ENCODE results near the gene MYL7. TPM values are rescaled to one million over a fixed set of nuclear protein-coding genes. Genes with fewer than 3 reads are reported as not detected.
A peak's percentile ranks its signal among the peaks of the same experiment; 100 is the strongest.

Gene MYL7
- total RNA-seq, 1 donor from 2014 or later = 2.0 TPM

- DNase-seq = no peak
Measured at GRCh38 chr7:44150466-44150832, 9.3 kb upstream of the MYL7 start.

DNA sequence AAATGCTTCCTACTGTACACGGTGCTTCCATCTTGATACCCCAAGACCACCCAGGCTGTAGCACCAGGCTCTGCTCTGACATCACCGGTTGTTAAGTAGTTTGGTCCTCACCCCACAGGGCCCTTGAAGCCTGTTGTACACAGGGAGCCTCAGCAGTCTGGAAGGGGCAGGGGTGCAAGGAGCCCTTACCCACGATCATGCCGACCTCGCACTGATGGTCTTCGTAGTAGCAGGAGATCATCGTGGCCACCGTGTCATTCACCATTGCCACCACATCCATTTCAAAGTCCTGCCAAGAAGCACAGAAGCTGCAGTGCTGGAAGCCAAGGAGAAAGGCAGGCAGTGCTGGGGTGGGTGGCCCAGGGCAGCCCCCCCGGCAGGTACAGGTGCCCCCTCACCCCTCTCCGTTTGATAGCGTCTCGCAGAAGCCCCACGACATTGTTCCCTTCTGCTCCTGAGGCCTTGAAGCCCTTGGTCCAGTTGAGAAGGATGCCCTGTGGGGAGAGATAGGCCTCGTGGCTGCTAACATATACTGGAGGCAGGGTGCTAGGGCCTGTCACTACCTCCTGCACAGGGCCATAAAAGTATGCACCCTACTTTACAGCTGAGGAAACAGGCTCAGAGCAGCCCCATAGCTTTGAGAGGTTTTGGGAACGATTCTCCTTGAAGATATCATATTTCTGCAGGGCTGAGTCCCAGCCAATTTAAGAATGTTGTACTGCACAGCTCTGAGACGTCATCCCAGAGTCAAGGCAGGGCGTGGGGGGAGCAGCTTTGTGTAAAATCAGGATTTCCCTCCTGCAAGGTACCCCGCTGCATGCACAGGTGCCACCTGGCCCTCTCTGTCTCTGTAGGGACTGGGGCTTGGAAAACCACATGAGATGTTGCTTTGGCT, 8.7 kb upstream of the MYL7 start:
- peak; percentile 16 for DNase-seq

- no peak for DNase-seq
Measured at GRCh38 chr7:44148961-44149536, 7.9 kb upstream of the MYL7 start.

- no peak for DNase-seq
Measured at GRCh38 chr7:44148166-44148565, 7.0 kb upstream of the MYL7 start.

DNA sequence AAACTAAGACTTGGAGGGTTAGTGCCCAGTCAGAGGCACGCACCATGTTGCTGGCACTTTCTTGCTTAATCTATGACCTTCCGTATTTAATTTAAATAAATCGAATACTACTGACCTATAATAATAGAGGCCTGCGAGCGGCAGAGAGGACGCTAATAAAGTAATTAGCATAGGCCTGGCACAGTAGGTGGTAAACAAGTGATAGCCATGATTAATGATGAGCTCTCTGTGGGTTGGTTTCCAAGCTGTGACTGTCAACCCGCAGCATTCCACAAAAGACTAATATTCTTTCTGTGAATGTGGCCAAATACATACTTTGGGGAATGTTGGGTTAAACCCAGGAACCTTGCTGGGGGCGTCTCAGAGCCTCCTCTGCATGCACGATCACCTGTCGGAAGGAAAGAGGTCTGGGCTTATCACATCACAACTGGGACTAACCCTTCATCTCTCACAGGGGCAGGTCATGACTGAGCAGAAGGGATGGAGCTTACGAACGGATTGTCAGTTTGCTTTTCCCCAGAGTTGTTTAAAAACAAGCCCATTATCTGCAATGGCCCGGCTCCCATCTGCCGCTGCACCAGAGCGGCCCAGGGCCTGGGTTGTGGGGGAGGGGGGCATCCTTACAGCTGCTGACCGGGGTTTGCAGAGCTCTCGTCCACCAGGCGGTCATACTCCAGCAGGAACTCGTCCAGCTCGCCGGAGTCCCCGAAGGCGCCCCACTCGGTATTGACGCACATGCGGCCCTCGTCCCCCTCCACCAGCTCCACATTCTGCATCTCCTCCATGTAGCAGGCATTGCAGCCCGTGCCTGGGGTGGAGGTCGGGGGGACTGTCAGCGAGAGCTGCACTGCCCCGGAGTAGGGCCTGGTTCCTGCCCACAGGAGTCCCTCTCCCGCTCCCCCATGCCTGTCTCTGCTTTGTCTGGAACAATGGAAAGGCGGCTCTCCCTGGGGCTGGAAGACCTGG, 6.2 kb upstream of the MYL7 start:
- no peak for DNase-seq

DNA sequence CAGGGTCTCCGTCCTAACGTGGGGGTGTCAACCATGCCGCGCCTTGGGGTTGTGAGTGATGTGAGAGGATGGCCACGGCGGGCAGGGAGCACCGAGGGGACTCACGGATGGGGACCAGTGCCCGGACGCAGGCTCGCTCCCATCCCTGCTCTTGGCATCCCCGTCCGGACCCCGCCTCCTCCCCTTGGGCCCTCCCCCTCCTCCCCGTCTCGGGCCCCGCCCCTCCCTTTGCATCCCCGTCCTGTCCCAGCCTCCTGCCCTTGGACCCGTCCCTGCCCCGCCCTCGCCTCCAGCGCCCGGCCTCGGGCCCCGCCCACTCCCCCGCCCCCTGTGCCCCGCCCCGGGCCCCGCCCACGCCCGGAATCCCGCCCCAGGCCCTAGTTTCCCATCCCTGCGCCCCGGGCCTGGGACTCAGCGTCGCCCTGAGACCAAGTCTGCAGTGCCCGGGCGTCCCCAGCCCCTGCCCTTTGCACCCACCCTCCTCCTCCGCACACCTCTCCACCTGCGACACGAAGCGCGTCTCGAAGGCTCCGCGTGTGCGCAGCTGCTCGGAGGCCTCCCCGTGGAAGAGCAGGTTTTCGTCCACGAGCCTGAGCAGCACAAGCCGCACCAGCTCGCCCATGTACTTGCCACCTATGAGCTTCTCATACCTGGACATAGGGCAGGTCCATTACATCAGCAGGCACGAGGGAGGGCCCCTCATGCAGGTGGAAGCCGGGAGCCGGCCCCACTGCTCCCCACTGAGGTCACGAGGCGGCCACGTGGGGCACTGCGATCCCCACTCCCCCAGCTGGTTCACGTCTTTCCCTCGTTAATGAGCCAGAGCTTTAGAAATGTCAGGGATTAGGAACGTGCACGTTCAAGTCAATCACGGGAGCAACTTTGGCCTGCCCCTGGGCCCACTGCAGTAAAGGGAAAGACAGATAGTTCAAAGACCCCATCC, 5.1 kb upstream of the MYL7 start:
- peak; percentile 11 for DNase-seq

DNA sequence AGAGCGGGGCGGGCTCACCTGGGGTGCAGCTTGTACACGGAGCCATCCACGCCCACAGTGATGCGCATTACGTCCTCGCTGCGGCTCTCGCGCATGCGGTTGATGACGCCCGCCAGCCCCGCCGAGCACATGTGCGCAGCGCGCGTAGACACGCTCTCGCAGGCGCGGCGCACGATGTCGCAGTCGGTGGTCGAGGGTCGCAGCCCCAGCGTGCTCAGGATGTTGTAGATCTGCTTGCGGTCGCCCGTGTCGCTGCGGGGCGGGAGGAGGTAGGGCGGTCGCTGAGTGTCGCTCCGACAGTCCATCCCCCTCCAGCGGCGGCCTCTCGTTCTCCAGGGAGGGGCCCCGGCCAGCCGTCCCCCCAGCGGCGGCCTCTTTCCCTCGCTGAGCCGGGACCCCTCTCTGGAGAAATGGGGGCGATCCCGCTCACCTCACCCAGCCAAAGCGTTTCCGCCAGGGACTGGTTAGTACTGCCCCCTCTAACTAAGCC, 4.4 kb upstream of the MYL7 start:
- DNase-seq = no peak

DNA sequence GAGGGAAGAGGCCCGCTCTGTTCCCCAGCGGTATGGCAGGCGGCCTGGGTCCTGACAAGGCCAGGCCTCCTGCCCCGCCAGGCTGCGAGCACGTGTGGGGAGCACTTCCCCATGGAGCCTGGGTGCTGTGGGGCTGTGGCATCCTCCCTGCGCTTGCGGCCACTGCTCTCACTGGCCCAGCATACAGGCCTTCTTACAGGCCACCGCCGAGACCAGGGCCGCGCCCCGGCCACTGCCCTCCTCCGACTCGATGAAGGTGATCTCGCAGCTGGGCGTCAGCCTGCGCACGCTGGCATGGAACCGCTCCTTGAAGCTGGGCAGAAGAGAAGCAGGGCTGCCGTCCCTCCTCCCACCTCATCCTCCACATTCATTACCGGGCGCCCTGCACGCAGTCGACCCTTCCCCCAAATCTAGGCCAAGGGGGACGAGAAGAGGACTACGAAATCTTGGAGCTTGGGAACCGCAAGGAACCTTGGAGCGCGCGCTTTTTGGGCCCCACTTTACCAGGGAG, 3.9 kb upstream of the MYL7 start:
- DNase-seq = no peak

DNA sequence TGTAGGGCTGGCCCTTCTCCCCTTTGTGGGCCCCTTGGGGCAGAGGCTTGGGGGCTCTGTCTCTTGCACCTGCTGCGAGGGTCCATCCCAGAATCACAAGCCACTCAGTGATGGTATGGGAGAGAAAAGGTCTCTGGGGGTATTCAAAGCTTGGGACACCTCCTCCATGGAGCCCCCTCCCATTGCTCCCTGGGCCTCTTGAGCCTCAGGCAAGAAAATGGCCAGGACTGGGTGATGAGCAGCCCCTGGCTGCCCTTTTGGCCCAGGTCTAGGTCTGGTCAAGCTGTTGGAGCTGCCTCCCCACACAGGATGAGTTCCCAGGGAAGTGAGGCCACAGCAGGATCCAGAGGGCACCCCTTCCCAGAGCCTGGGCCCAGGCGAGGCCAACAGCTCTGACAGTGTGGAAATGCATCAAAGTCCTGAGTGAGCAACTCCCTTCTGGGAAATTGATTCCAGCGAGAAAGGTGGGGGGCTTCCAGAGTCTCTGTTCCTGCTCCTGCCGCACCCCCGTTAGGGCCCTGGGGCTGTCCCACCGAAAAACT, 3.4 kb upstream of the MYL7 start:
- no peak for DNase-seq

DNA sequence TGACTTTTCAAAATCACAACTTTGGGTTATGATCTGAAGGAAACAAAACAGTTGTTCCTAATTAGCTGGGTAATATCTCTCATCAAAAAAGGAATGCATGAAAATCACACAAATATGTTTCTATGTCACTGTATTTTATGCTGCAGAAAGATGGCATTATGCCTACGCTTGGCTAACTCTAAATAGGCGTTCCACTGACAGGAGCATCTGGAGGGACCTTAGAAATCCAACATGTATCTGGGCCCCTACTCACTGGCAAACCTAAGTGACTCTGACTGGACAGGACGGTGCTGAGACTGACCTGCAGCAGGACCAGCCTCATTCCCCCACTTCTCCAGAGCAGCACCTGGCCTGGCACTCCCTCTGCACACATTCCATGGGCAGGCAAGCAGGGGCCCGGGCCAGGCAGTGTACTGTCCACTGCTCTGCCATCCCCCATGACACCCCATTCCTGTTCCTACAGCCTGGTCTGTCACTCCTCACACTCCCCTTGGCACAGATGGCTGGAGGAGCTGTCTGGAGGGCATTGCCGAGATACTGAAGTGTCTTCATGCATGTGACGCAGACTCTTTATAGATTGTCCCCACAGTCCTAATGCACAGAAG, 2.6 kb upstream of the MYL7 start:
- peak; percentile 17 for DNase-seq

DNA sequence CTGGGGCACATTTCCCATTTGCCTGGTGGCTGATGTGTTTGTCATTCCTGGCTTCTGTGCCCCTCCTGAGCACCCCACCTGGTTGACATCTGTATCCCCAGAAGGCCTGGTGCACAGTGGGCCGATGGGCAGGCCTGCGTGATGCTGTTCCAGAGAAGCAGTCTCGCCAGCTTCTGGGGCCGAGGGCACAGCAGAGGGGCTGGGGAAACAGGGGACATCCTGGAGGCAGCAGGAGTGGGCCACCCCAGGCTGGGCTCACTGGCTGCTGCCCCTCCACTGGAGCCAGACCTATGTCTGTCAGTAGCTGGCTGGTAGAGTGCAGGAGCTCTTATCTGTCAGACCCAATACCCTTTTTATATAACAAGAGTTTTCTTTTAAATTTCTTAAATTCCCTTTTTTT, 896 bp upstream of the MYL7 start:
- no peak for DNase-seq

DNA sequence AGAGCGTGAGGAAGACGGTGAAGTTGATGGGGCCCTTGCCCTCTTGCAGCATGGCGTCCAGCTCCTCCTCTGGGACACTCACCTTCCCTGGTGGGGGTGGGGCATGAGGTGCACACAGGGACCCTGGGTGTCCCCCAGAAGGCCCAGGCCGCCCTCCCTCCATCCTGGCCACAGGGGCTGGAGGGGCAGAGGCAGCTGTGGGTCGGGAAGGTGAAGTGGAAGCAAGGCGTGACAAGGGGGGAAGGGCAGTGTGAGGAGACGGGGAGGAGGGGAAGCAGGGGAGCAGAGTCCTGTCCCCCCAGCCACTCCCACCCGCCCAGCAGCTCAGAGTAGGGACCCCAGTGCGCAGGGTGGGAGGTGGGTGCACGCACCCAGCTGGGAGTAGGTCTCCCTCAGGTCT, 791 bp downstream of the MYL7 start:
- DNase-seq = no peak

DNA sequence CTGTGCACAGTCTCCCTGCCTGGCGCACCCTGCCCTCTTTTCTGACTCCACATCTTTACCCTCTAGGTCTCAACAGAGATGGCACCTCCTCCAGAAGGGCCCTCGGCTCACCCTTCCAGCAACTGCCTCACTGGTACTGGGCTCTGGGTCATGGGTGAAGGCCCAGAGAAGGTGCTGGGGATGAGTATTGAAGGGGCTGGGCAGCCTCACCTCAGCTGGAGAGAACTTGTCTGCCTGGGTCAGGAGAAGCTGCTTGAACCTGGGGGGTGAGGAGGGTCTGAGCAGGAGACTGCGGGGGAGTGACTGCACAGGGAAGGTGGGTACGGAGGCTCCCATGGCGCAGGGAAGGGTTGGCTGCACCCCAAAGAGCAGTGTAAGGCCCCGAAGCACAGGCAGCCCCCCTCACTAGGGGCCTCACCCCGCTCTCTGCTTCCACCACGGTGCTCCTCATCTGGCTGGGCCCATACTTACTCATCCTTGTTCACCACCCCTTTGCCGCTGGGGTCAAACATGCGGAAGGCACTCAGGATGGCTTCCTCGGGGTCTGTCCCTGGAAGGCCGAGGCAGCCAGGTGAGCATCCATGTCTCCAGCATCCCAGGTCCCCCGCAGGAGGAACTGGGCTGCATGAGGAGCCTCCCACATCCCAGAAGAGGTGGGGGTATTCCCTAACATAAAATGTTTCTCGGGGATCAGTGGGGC, 1.7 kb downstream of the MYL7 start:
- DNase-seq = no peak

GRCh38 chr7:44138698-44139097, 2.4 kb downstream of the MYL7 start:
- DNase-seq = no peak

DNA sequence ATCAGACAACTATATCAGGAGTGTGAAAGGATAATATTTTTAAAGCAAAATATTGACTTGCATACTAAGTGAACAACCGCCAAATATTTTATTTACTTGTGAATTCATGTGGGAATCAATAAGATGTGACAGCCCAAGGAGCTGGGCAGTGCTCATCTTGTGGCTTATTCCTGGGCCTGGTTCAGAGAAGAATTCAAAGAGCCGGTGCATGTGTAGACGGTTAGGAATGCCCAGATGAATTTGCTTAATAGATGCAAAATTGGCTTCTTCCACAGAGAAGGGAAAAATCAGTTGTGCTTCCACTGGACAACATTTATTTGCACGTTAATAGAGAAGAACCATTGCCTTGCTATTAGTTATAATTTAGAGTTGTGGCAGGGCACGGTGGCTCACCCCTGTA, 4.4 kb downstream of the MYL7 start:
- DNase-seq = no peak

- DNase-seq = no peak
Measured at GRCh38 chr7:44134943-44135628, 6.0 kb downstream of the MYL7 start.

DNA sequence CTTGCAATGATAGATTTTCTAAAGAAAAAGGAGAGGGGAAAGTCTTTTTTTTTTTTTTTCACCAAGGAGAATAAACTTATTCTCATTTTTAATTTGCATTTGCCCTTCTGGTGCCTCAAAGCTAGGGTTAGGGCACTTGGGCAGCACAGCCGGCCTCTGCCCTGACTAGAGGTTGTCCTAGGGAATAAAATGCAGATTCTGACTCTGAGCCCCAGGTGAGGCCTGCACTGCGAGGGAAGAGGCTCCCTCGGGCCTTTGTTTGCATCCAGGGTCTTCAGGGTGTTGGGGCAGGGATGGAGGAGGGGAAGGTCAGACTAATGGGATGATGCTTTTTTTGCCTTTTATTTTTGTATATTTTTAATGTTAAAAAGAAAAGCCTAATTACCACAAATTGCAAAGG, 7.8 kb downstream of the MYL7 start:
- no peak for DNase-seq

DNA sequence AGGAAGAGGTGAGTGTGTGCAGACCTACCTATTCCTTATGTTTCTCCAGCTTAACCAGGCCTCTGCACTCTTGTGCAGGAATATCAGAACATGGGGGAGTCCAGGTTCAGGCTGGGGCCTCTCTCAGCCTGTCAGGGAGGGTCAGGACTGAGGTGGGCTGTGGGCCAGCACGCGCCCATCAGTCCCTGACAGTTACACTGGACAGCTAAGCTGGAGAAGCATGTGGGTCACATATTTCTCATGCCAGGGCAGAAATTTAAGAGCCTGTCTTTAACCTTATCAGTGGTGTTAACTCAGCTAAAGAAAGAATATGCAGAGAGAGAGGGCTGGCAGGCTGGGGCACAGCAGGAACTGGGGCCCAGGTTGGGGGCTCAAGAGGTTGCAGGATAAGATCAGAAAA, 9.1 kb downstream of the MYL7 start:
- no peak for DNase-seq

Data from skin of body (tissue), 2 donors.